ENCODE data around the gene DCLK3. TPM values are rescaled to one million over a fixed set of nuclear protein-coding genes. Genes with fewer than 3 reads are reported as not detected.

DCLK3 gene
- total and polyA plus RNA-seq, 10 donors, result 0.02 TPM; not detected in 9

- TF ChIP-seq POLR2AphosphoS5 (IDR thresholded peaks at IDR 0.05), result no peak
- no peak for TF ChIP-seq CTCF (IDR thresholded peaks at IDR 0.05 in 8 of 11, conservative IDR thresholded peaks at IDR 0.05 in 3 of 11)
- no peak for TF ChIP-seq POLR2A (IDR thresholded peaks at IDR 0.05)
- Histone ChIP-seq H3K4me1 (no peaks in the 10 kb centered on the region), H3K27me3 (replicated peaks in 1 of 7) (no peaks in the 10 kb centered on the region), H3K9me3 (peaks cover 0 to 38% (median 31%) of the 10 kb centered on the region in 8 donors), H3K36me3 (no peaks in the 10 kb centered on the region), H3K27ac (no peak overlapping the region), H3K4me3 (no peak overlapping the region)
- DNase-seq, result no peak
- WGBS, 5 donors, result 72 to 85% (median 79%) methylated on average over 11 of the region's 11 CpGs
- intact Hi-C loops (cut with DNase I; ENCODE audit: low total_unique reads), result no loop called here
Measured at GRCh38 chr3:36674816-36675215, 89.5 kb downstream of the DCLK3 start.

DNA sequence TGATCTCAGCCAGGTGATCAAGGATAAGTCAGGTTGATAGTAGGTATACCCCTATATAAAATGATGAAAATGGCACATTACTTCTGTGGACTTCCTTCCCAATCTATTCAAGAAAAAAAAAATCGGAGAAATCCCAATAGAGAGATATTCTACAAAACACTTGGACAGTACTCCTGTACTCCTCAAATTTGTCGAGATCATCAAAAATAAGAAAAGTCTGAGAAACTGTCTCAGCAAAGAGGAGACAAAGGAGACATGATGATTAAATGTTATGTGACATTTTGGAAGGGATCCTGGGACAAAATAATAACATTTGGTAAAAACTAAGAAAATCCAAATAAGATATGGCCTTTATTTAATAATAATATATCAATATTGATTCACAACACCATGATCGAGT lies 94.6 kb downstream of the DCLK3 start:
- H3K9me3 ChIP-seq, result no peaks in the 10 kb centered on the region
- H3K36me3 ChIP-seq, result no peaks in the 10 kb centered on the region
- H3K4me3 ChIP-seq, result no peak overlapping the region
- H3K27me3 ChIP-seq (replicated peaks in 1 of 7), result no peaks in the 10 kb centered on the region
- TF ChIP-seq CTCF (IDR thresholded peaks at IDR 0.05 in 8 of 11, conservative IDR thresholded peaks at IDR 0.05 in 3 of 11), result no peak
- no peak for TF ChIP-seq POLR2A (IDR thresholded peaks at IDR 0.05)
- no peak for TF ChIP-seq POLR2AphosphoS5 (IDR thresholded peaks at IDR 0.05)
- 85 to 95% (median 91%) methylated on average over 3 of the region's 3 CpGs for WGBS, 5 donors
- intact Hi-C loops (cut with DNase I; ENCODE audit: low total_unique reads), result no loop called here
- no peaks in the 10 kb centered on the region for H3K4me1 ChIP-seq
- no peak overlapping the region for H3K27ac ChIP-seq
- DNase-seq, result no peak

DNA sequence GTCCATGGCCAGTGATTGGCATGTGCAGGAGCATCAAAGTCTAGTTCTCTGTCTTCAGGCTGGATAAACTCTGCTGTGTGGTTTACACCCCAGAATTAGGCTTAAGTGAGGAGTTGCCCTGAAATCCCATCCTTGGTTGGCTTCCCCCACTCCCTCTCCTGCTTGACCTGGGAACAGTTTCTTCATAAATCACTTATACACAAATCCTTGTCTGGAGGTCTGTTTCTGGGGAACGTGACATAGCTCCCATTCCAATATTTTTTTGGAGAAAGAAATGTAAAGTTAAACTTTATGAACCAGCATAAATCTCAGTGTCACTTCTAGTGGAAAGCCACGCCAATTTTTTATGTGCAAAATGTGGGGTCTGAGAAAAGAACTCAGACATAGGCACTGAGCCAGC lies 98.2 kb downstream of the DCLK3 start:
- WGBS, 5 donors, result 65 to 76% (median 66%) methylated on average over 2 of the region's 2 CpGs
- no peak overlapping the region for H3K4me3 ChIP-seq
- intact Hi-C loops (cut with DNase I; ENCODE audit: low total_unique reads), result no loop called here
- no peak overlapping the region for H3K27ac ChIP-seq
- H3K4me1 ChIP-seq, result no peaks in the 10 kb centered on the region
- no peak for DNase-seq
- no peaks in the 10 kb centered on the region for H3K9me3 ChIP-seq
- no peak for TF ChIP-seq POLR2A (IDR thresholded peaks at IDR 0.05)
- no peak for TF ChIP-seq POLR2AphosphoS5 (IDR thresholded peaks at IDR 0.05)
- no peak for TF ChIP-seq CTCF (IDR thresholded peaks at IDR 0.05 in 8 of 11, conservative IDR thresholded peaks at IDR 0.05 in 3 of 11)
- no peaks in the 10 kb centered on the region for H3K27me3 ChIP-seq (replicated peaks in 1 of 7)
- H3K36me3 ChIP-seq, result no peaks in the 10 kb centered on the region

DNA sequence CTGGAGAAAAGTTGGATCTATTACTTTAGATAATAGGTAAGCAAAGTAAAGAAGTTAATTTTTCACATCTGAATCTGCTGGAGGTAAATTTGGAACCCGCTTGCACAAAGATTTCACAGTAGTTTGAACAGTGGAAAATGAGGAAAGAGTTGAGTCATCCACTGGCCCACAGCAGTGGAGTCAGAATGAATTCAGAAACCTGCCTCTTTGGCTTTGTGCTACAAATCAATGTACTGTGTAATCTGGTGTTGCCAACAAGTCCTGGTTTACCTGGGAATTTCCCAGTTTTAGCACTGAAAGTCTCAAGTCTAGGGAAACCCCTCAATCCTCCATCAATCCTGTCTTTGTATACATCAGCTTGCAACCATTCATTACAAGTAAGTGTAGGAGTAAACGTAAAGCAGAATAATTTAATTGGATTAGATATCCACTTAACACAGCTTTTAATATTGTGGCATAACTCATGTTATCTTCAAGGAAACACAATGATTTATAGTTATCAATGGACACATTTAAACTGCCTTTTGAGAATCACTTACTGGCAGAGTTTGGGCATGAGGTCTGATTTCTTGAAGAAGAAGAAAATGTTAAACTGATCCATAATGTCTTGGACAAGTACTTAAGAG lies 100.6 kb downstream of the DCLK3 start:
- H3K9me3 ChIP-seq, result no peaks in the 10 kb centered on the region
- H3K36me3 ChIP-seq, result no peaks in the 10 kb centered on the region
- DNase-seq, result no peak
- no peaks in the 10 kb centered on the region for H3K4me1 ChIP-seq
- no peaks in the 10 kb centered on the region for H3K27me3 ChIP-seq (replicated peaks in 1 of 7)
- 72 to 86% (median 83%) methylated on average over 2 of the region's 2 CpGs for WGBS, 5 donors
- H3K4me3 ChIP-seq, result no peak overlapping the region
- intact Hi-C loops (cut with DNase I; ENCODE audit: low total_unique reads), result no loop called here
- TF ChIP-seq POLR2AphosphoS5 (IDR thresholded peaks at IDR 0.05), result no peak
- TF ChIP-seq POLR2A (IDR thresholded peaks at IDR 0.05), result no peak
- TF ChIP-seq CTCF (IDR thresholded peaks at IDR 0.05 in 8 of 11, conservative IDR thresholded peaks at IDR 0.05 in 3 of 11), result no peak
- no peak overlapping the region for H3K27ac ChIP-seq

Measured in spleen (tissue), 11 donors.